Hepatocyte (in vitro differentiated cells): ENCODE measurements around the gene MTA3. TPM values are rescaled to one million over a fixed set of nuclear protein-coding genes. Genes with fewer than 3 reads are reported as not detected.

Source experiments
- DNase-seq: peaks from one replicate; pipeline ENCODE4 v3.0.0-alpha.2; 2016; ENCODE audit warnings: low spot score
- H2AFZ ChIP-seq: fragments of 200-600 bp; sonication (generic); 2 replicates; pipeline ENCODE4 v1.6.0; 2016; ENCODE audit warnings: antibody characterized with exemption, mild to moderate bottlenecking
- H3K27ac ChIP-seq: fragments of 200-600 bp; sonication (generic); 2 replicates; pipeline ENCODE4 v1.5.1; 2016; ENCODE audit warnings: mild to moderate bottlenecking
- H3K27me3 ChIP-seq: fragments of 200-600 bp; sonication (generic); 2 replicates; pipeline ENCODE4 v1.6.1; 2016
- H3K36me3 ChIP-seq: fragments of 200-600 bp; sonication (generic); replicated peaks from 2 replicates; pipeline ENCODE4 v1.5.1; 2016; ENCODE audit warnings: low read depth; ENCODE audit not compliant: insufficient read depth
- H3K4me1 ChIP-seq: fragments of 200-600 bp; sonication (generic); 2 replicates; pipeline ENCODE4 v1.5.1; 2016; ENCODE audit warnings: mild to moderate bottlenecking, moderate library complexity; ENCODE audit not compliant: insufficient read depth
- H3K4me2 ChIP-seq: fragments of 200-600 bp; sonication (generic); 2 replicates; pipeline ENCODE4 v1.6.0; 2016
- H3K4me3 ChIP-seq: fragments of 200-600 bp; sonication (generic); 2 replicates; pipeline ENCODE4 v1.5.1; 2016; ENCODE audit warnings: mild to moderate bottlenecking
- H3K79me2 ChIP-seq: fragments of 200-600 bp; sonication (generic); 2 replicates; pipeline ENCODE4 v1.6.0; 2017; ENCODE audit warnings: mild to moderate bottlenecking
- H3K9me2 ChIP-seq: fragments of 200-600 bp; sonication (generic); replicated peaks from 2 replicates; pipeline ENCODE4 v1.6.0; 2017; ENCODE audit warnings: mild to moderate bottlenecking; ENCODE audit not compliant: insufficient read depth
- H3K9me3 ChIP-seq: fragments of 200-600 bp; sonication (generic); 2 replicates; pipeline ENCODE4 v1.5.1; 2016; ENCODE audit warnings: low read depth, mild to moderate bottlenecking
- H4K20me1 ChIP-seq: fragments of 200-600 bp; sonication (generic); 2 replicates; pipeline ENCODE4 v1.6.0; 2016; ENCODE audit warnings: mild to moderate bottlenecking; ENCODE audit not compliant: insufficient read depth, poor library complexity, severe bottlenecking
- EZH2 ChIP-seq: fragments of 200-600 bp; sonication (generic); IDR thresholded peaks from 2 replicates; pipeline ENCODE4 v1.6.1; 2016; ENCODE audit warnings: antibody characterized with exemption, mild to moderate bottlenecking, borderline replicate concordance
- EZH2phosphoT487 ChIP-seq: fragments of 200-600 bp; sonication (generic); IDR thresholded peaks from one replicate; pipeline ENCODE4 v1.6.1; 2018; ENCODE audit warnings: antibody characterized with exemption, mild to moderate bottlenecking, low read depth, moderate library complexity; ENCODE audit not compliant: unreplicated experiment, severe bottlenecking
- WGBS: methylation state at CpG from one replicate; pipeline ENCODE4 v1.1.6; 2016; ENCODE audit warnings: low lambda C conversion rate; ENCODE audit errors: missing lambda C conversion rate; 5-methylcytosine and 5-hydroxymethylcytosine counted together
- polyA plus RNA-seq: library from polyadenylated mRNA; unstranded; fragments of >200 nt; fragmentation: Nextera tagmentation; extraction: Ambion mirVana; gene quantifications from 2 replicates; pipeline ENCODE4 v1.2.1, GENCODE V29; 2016
- total RNA-seq: library from RNA; depleted of rRNA; stranded (reverse); fragments of >200 nt; gene quantifications from 2 replicates; pipeline ENCODE4 v1.2.3, GENCODE V29; 2014
- TF ChIP-seq, protein P1 (sequence below): fragments of 200-600 bp; sonication (generic); IDR thresholded peaks from 2 replicates; pipeline ENCODE4 v1.5.1; 2016; ENCODE audit warnings: antibody characterized with exemption, mild to moderate bottlenecking; ENCODE audit not compliant: poor library complexity

MTA3 gene
- total and polyA plus RNA-seq, 2 experiments from 2014 or later, result 34.6 to 44.3 TPM

DNA sequence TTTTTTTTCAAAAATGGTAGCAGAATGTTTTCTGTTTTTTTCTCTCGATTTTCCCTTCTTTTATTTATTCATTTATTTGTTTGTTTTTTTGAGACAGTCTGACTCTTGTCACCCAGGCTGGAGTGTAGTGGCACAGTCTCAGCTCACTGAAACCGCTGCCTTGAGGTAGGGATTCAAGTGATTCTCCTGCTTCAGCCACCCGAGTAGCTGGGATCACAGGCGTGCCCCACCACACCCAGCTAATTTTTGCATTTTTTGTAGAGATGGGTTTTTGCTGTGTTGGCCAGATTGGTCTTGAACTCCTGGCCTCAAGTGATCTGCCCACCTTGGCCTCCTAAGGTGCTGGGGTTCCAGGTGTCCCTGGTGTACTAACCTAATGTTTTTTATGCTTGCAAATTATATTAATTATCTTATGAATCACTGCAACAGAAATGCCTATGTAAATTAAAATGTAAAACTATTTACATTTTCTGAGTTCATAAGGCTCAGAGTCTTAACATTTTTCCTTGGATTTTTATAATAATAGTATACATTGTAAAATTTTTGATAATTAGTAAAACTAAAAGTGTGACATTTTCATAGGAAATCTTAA lies 19.2 kb downstream of the MTA3 start:
- H4K20me1 ChIP-seq, result no peaks in the 10 kb centered on the region

DNA sequence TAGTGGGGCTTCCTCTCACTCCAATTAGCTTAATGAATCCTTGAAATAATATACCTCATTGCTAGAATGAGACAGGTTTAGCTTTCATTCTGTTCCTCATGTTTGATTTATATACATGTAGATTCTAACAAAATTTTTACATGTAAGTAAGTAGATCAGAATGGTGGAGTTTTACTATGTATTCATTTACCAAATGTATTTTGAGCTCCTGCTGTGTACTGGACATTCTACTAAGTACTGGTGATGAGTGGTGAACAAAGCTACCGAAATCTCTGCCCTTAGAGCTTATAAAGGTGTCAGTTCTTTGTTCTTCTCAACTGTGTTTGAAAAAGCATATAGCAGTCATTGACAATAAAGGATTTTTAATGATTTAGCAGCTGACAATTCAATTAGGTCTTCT lies 19.7 kb downstream of the MTA3 start:
- Histone ChIP-seq H3K36me3 (peaks cover under 1% of the 10 kb centered on the region), H3K79me2 (peaks cover 74% of the 10 kb centered on the region)

More for the DNA sequence above, 19.2 kb downstream of the MTA3 start:
- no peak overlapping the region for H3K4me3 ChIP-seq
- H3K4me1 ChIP-seq, result no peaks in the 10 kb centered on the region
- H2AFZ ChIP-seq, result no peak overlapping the region
- no peak overlapping the region for H3K4me2 ChIP-seq
- WGBS, result 94% methylated on average over 4 of the region's 4 CpGs
- no peak overlapping the region for H3K27ac ChIP-seq
- TF ChIP-seq EZH2phosphoT487, result no peak
- TF ChIP-seq, protein P1, sequence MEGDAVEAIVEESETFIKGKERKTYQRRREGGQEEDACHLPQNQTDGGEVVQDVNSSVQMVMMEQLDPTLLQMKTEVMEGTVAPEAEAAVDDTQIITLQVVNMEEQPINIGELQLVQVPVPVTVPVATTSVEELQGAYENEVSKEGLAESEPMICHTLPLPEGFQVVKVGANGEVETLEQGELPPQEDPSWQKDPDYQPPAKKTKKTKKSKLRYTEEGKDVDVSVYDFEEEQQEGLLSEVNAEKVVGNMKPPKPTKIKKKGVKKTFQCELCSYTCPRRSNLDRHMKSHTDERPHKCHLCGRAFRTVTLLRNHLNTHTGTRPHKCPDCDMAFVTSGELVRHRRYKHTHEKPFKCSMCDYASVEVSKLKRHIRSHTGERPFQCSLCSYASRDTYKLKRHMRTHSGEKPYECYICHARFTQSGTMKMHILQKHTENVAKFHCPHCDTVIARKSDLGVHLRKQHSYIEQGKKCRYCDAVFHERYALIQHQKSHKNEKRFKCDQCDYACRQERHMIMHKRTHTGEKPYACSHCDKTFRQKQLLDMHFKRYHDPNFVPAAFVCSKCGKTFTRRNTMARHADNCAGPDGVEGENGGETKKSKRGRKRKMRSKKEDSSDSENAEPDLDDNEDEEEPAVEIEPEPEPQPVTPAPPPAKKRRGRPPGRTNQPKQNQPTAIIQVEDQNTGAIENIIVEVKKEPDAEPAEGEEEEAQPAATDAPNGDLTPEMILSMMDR, result no peak
- TF ChIP-seq EZH2, result no peak
- no peaks in the 10 kb centered on the region for H3K9me3 ChIP-seq
- H3K36me3 ChIP-seq, result peaks cover 5% of the 10 kb centered on the region
- DNase-seq, result no peak
- H3K79me2 ChIP-seq, result peaks cover 75% of the 10 kb centered on the region
- no peaks in the 10 kb centered on the region for H3K9me2 ChIP-seq
- no peaks in the 10 kb centered on the region for H3K27me3 ChIP-seq

DNA sequence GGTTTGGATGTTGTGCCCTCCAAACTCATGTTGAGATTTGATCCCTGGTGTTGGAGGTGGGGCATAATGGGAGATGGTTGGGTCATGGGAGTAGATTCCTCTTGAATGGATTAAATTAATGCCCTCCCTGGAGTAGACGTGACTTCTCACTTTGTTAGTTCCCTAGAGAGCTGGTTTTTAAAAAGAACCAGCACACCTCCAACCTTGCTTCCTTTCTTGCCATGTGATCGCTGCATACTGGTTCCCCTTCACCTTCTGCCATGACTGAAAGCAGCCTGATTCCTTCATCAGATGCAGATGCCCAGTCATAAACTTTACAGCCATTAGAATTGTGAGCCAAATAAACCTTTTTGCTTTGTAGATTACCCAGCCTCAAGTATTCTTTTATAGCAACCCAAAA lies 21.7 kb downstream of the MTA3 start:
- WGBS, result 86% methylated on average over 2 of the region's 2 CpGs
- Histone ChIP-seq H3K4me1 (no peaks in the 10 kb centered on the region), H2AFZ (no peak overlapping the region), H3K79me2 (peaks cover 63% of the 10 kb centered on the region), H3K27me3 (no peaks in the 10 kb centered on the region), H3K4me2 (no peak overlapping the region), H3K4me3 (no peak overlapping the region), H3K36me3 (no peaks in the 10 kb centered on the region), H3K9me3 (no peaks in the 10 kb centered on the region), H3K27ac (no peak overlapping the region), H4K20me1 (no peaks in the 10 kb centered on the region), H3K9me2 (no peaks in the 10 kb centered on the region)
- DNase-seq, result no peak
- TF ChIP-seq EZH2phosphoT487 (no peak), EZH2 (no peak)
- TF ChIP-seq, protein P1, result no peak

More for the DNA sequence above, 19.7 kb downstream of the MTA3 start:
- Histone ChIP-seq H3K27ac (no peak overlapping the region), H4K20me1 (no peaks in the 10 kb centered on the region), H2AFZ (no peak overlapping the region), H3K9me2 (no peaks in the 10 kb centered on the region), H3K27me3 (no peaks in the 10 kb centered on the region), H3K4me3 (no peak overlapping the region), H3K9me3 (no peaks in the 10 kb centered on the region), H3K4me2 (no peak overlapping the region), H3K4me1 (no peaks in the 10 kb centered on the region)
- whole genome bisulfite sequencing, result 94% methylated on average over 1 of the region's 1 CpG
- DNase-seq, result no peak
- TF ChIP-seq EZH2, result no peak

DNA sequence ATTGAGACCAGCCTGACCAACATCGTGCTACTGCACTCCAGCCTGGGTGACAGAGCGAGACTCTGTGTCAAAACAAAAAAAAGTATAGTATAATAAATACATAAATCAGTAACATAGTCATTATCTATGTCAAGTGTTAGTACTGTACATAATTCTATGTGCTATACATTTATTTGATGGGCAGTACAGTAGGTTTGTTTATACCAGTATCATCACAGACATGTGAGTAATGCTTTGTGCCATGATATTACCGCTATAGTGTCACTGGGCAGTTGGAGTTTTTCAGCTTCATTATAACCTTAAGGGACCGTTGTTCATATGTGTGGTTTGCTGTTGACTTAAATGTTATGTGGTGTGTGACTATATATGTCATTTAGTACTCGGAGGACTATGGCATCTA lies 24.9 kb downstream of the MTA3 start:
- Histone ChIP-seq H3K4me3 (no peak overlapping the region), H3K9me3 (no peaks in the 10 kb centered on the region), H4K20me1 (no peaks in the 10 kb centered on the region), H2AFZ (no peak overlapping the region), H3K4me1 (no peaks in the 10 kb centered on the region), H3K36me3 (no peaks in the 10 kb centered on the region), H3K27ac (no peak overlapping the region), H3K79me2 (peaks cover 77% of the 10 kb centered on the region), H3K9me2 (no peaks in the 10 kb centered on the region), H3K4me2 (no peak overlapping the region), H3K27me3 (no peaks in the 10 kb centered on the region)
- 95% methylated on average over 5 of the region's 5 CpGs for WGBS
- no peak for DNase-seq
- TF ChIP-seq, protein P1, result no peak
- TF ChIP-seq EZH2 (no peak), EZH2phosphoT487 (no peak)
